Esophagus muscularis mucosa (tissue), 4 donors: Measurements from ENCODE around the gene UNC45B.

Source experiments
- CTCF ChIP-seq, 3 experiments: fragments of 200-600 bp in 2 of 3; fragments of 450-650 bp in 1 of 3; sonication (generic) in 2 of 3; IDR thresholded peaks; one replicate each; pipeline ENCODE4 v1.5.1; 2017 to 2019; ENCODE audit warnings: antibody characterized with exemption in 3 of 3, mild to moderate bottlenecking in 2 of 3, moderate library complexity in 1 of 3
- EP300 ChIP-seq: sonication (generic); formaldehyde crosslinking; IDR thresholded peaks from one replicate; pipeline ENCODE4 v1.6.1; 2017; ENCODE audit warnings: antibody characterized with exemption
- POLR2A ChIP-seq: fragments of 450-650 bp; IDR thresholded peaks from one replicate; pipeline ENCODE4 v1.6.1; 2017; ENCODE audit warnings: antibody characterized with exemption, moderate library complexity, mild to moderate bottlenecking, low read depth

GRCh38 chr17:35217107-35217506 is 69.5 kb downstream of the UNC45B start:
- no peak for TF ChIP-seq POLR2A
- TF ChIP-seq CTCF (IDR thresholded peaks at IDR 0.05): no peak
- TF ChIP-seq EP300: no peak
